BLaER1 (cell line): ENCODE results near the gene FAM171A1.
"Not testable (repeated sequence)": the region's sequence is repeated elsewhere in the genome, so short reads cannot be mapped to it uniquely, and the experiment has no call there.

Experiments used
- H3K27ac ChIP-seq: shearing (Covaris generic); formaldehyde crosslinking; 2 replicates; pipeline ENCODE4 v1.8.1; 2022
- H3K27me3 ChIP-seq: shearing (Covaris generic); formaldehyde crosslinking; 2 replicates; pipeline ENCODE4 v1.8.1; 2022
- H3K36me3 ChIP-seq: shearing (Covaris generic); formaldehyde crosslinking; 2 replicates; pipeline ENCODE4 v1.8.1; 2022
- H3K4me1 ChIP-seq: shearing (Covaris generic); formaldehyde crosslinking; 2 replicates; pipeline ENCODE4 v1.8.1; 2022
- H3K4me2 ChIP-seq: shearing (Covaris generic); formaldehyde crosslinking; 2 replicates; pipeline ENCODE4 v1.8.1; 2022
- H3K4me3 ChIP-seq: shearing (Covaris generic); formaldehyde crosslinking; 2 replicates; pipeline ENCODE4 v1.8.1; 2022
- H3K9ac ChIP-seq: shearing (Covaris generic); formaldehyde crosslinking; 2 replicates; pipeline ENCODE4 v1.8.1; 2022
- H3K9me3 ChIP-seq: shearing (Covaris generic); formaldehyde crosslinking; 2 replicates; pipeline ENCODE4 v1.8.1; 2022
- H4K20me1 ChIP-seq: shearing (Covaris generic); formaldehyde crosslinking; 2 replicates; pipeline ENCODE4 v1.8.1; 2022
- Cebpa-rat ChIP-seq: shearing (Covaris generic); IDR thresholded peaks from 2 replicates; pipeline ENCODE4 v1.8.1; 2022

The FAM171A1 gene

DNA sequence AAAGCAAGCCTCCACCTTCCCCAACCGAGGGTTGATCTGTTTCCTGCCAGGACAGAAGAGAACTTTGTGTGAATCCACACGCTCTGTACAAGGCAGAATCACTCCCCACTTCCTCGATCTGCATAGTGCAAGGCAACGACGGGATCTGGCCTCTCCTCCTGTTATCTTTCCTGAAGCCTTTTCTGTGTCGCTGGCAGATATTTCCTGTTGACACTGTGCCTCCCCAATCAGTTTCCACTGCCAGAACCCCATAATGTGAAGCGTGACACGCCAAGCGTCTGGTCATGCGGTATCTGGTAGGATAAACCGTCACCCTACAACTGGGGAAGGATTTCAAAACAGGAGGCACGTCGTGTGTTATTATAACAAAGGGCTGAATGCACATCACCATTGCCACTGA, 57.2 kb downstream of the FAM171A1 start:
- Histone ChIP-seq H3K36me3 (peaks cover 53% of the 10 kb centered on the region), H3K9me3 (no peaks in the 10 kb centered on the region), H3K27ac (no peak overlapping the region), H3K4me2 (0 out of 2 replicates have a peak overlapping the region, but pooled peaks have one; percentile 18), H3K9ac (no peak overlapping the region), H4K20me1 (peaks cover 43% of the 10 kb centered on the region), H3K27me3 (no peaks in the 10 kb centered on the region), H3K4me1 (peaks cover 23% of the 10 kb centered on the region), H3K4me3 (no peak overlapping the region)
- TF ChIP-seq Cebpa-rat: no peak

- Histone ChIP-seq H3K4me2 (no peak overlapping the region), H4K20me1 (peaks cover 39% of the 10 kb centered on the region), H3K4me1 (peaks cover 23% of the 10 kb centered on the region), H3K36me3 (peaks cover 45% of the 10 kb centered on the region), H3K9me3 (no peaks in the 10 kb centered on the region; the same call in 1 of the 2 replicates), H3K27me3 (no peaks in the 10 kb centered on the region), H3K27ac (no peak overlapping the region), H3K9ac (no peak overlapping the region), H3K4me3 (no peak overlapping the region)
- TF ChIP-seq Cebpa-rat: no peak
Observed at GRCh38 chr10:15313047-15313446, 58.0 kb downstream of the FAM171A1 start.

- Histone ChIP-seq H3K9me3 (peaks cover 6% of the 10 kb centered on the region), H3K9ac (no peak overlapping the region), H3K36me3 (peaks cover 43% of the 10 kb centered on the region), H3K4me2 (no peak overlapping the region), H3K27me3 (no peaks in the 10 kb centered on the region), H3K27ac (no peak overlapping the region), H3K4me1 (peaks cover 28% of the 10 kb centered on the region), H4K20me1 (peaks cover 44% of the 10 kb centered on the region), H3K4me3 (no peak overlapping the region)
- no peak for TF ChIP-seq Cebpa-rat
Observed at GRCh38 chr10:15311569-15312280, 59.4 kb downstream of the FAM171A1 start.

GRCh38 chr10:15310776-15311568, 60.1 kb downstream of the FAM171A1 start:
- H3K27ac ChIP-seq: no peak overlapping the region
- peaks cover 28% of the 10 kb centered on the region for H3K4me1 ChIP-seq
- peaks cover 8% of the 10 kb centered on the region for H3K9me3 ChIP-seq
- no peak overlapping the region for H3K4me2 ChIP-seq
- H3K27me3 ChIP-seq: no peaks in the 10 kb centered on the region
- no peak overlapping the region for H3K4me3 ChIP-seq
- H3K9ac ChIP-seq: no peak overlapping the region
- TF ChIP-seq Cebpa-rat: no peak
- peaks cover 41% of the 10 kb centered on the region for H4K20me1 ChIP-seq
- H3K36me3 ChIP-seq: peaks cover 43% of the 10 kb centered on the region

DNA sequence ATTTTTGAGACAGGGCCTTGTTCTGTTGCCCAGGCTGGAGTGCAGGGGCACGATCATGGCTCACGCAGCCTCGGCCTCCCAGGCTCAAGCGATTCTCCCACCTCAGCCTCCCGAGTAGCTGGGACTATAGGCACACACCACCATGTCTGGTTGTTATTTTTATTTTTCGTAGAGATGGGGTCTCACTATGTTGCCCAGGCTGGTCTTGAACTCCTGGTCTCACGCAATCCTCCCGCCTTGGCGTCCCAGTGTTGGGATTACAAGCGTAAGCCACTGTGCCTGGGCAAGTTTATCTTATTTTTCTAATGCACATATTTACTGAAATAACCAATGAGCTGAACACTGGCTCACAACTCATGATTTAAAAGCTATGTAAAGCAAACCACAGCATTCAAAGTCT, 61.9 kb downstream of the FAM171A1 start:
- Histone ChIP-seq H3K9me3 (peaks cover 17% of the 10 kb centered on the region), H3K27me3 (no peaks in the 10 kb centered on the region), H3K9ac (no peak overlapping the region), H3K27ac (no peak overlapping the region), H3K4me1 (peaks cover 22% of the 10 kb centered on the region), H3K4me3 (no peak overlapping the region), H3K4me2 (no peak overlapping the region), H3K36me3 (peaks cover 32% of the 10 kb centered on the region), H4K20me1 (peaks cover 32% of the 10 kb centered on the region)
- no peak for TF ChIP-seq Cebpa-rat

- Histone ChIP-seq H3K9ac (no peak overlapping the region), H3K27ac (no peak overlapping the region), H3K36me3 (peaks cover 32% of the 10 kb centered on the region), H3K9me3 (peaks cover 18% of the 10 kb centered on the region), H3K4me1 (peaks cover 14% of the 10 kb centered on the region), H3K4me3 (no peak overlapping the region), H4K20me1 (peaks cover 43% of the 10 kb centered on the region), H3K4me2 (no peak overlapping the region), H3K27me3 (no peaks in the 10 kb centered on the region)
- no peak for TF ChIP-seq Cebpa-rat
Observed at GRCh38 chr10:15306735-15307280, 64.3 kb downstream of the FAM171A1 start.

DNA sequence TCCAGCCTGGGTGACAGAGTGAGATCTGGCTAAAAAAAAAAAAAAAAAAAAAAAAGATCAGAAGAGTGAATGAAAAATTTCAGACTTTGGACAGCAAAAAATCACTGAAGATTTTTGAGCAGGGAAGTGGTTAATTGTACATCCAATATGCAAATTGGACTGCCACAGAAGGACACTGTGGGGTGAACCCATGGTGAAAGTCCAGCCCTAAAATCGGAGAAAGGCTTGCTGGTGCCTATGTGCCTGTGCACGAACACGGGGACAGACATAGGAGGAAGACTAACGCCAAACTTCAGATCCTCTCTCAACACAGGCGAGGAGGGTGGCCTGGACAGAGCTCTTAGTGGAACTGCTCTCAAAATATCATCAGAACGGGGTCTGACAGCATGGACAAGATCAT, 65.5 kb downstream of the FAM171A1 start:
- Histone ChIP-seq H3K27ac (no peak overlapping the region), H3K4me3 (no peak overlapping the region), H4K20me1 (peaks cover 43% of the 10 kb centered on the region), H3K36me3 (peaks cover 28% of the 10 kb centered on the region), H3K4me1 (peaks cover 7% of the 10 kb centered on the region), H3K9ac (no peak overlapping the region), H3K9me3 (peaks cover 18% of the 10 kb centered on the region), H3K4me2 (no peak overlapping the region), H3K27me3 (no peaks in the 10 kb centered on the region)
- no peak for TF ChIP-seq Cebpa-rat

DNA sequence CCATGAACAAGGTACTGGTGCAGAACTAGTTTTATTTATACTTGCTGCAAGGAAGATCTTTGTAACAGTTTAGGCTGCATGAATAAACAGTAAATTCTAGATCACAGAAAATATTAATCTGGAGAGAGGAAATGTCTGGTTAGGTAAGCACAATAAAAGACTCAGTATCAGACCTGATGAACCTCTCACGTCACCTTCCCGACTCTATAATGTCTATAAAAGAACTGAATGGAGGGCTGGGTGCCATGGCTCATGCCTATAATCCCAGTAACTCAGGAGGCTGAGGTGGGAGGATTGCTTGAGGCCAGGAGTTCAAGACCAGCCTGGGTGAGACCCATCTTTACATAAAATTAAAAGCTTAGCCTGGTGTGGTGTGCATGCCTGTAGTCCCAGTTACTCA, 65.9 kb downstream of the FAM171A1 start:
- Histone ChIP-seq H3K27ac (no peak overlapping the region), H3K4me1 (peaks cover 5% of the 10 kb centered on the region; the same call in 1 of the 2 replicates), H3K4me3 (no peak overlapping the region), H3K9me3 (peaks cover 18% of the 10 kb centered on the region), H3K9ac (no peak overlapping the region), H4K20me1 (peaks cover 39% of the 10 kb centered on the region), H3K4me2 (no peak overlapping the region), H3K36me3 (peaks cover 24% of the 10 kb centered on the region), H3K27me3 (no peaks in the 10 kb centered on the region)
- TF ChIP-seq Cebpa-rat: no peak

- not testable (repeated sequence) for H3K4me1 ChIP-seq, H3K4me2 ChIP-seq, H3K27ac ChIP-seq, H3K27me3 ChIP-seq, H3K9ac ChIP-seq, H3K4me3 ChIP-seq
- peaks cover 28% of the 10 kb centered on the region for H3K36me3 ChIP-seq
- peaks cover 32% of the 10 kb centered on the region for H4K20me1 ChIP-seq
- peaks cover 18% of the 10 kb centered on the region for H3K9me3 ChIP-seq
Observed at GRCh38 chr10:15302188-15302956, 68.7 kb downstream of the FAM171A1 start.
